Iris pigment epithelial cell (primary cell): ENCODE data around the gene ALKBH4.
"Not testable (repeated sequence)": the region's sequence is repeated elsewhere in the genome, so short reads cannot be mapped to it uniquely, and the experiment has no call there.

Experiments used
- DNase-seq: peaks from one replicate; pipeline ENCODE4 v3.0.0-alpha.2; 2011; ENCODE audit warnings: low read depth

ALKBH4 gene

DNA sequence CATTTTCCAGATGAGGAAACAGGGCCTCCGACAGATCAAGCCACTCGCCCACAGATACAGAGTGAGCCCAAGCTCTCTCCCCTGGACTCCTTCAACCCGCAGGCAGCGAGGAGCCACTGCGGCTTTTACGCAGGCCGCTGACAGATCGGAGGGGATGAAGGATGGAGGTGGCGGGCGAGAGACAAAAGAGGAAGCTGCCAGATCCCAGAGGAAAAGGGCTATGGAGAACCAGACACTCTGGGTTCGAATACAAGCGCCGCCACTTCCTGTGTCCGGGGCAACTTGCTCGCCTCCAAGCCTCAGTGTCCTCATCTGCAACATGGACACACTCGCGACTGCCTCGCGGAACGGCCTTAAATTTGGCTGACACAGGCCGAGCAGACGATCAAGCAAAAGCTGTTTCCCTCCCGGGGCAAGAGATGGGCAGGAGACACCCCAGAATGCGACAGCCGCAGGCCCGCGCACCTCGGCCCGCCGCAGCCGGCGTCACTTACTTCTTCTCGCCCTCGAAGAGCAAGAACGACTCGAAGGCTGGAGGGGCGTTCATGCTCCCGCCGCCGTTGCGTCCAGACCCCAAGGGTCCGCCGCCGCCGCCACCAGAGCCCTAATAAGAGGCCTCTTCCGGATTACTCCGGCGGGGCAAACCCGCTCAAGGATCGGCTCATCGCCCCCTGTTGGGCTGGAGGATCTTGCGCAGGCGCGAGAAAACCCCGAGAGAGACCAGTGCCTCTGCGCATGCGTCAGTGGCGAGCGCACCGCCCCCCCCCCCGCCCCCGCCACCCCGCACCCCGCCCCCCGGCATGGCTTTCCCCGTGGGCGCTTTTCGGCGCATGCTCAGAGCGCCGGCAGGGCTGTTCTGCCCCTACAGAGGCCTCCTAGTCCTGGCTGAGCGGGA lies 13.9 kb upstream of the ALKBH4 start, which contains the start of gene POLR2J:
POLR2J (minus strand) TSS at position 609 of the 895 bp plus-strand sequence; CDS start at position 547, 62 bp downstream.
- peak; percentile 61 for DNase-seq

GRCh38 chr7:102474736-102475435 lies 10.2 kb upstream of the ALKBH4 start:
- DNase-seq, result not testable (repeated sequence)

- not testable (repeated sequence) for DNase-seq
These were observed 9.5 kb upstream of the ALKBH4 start for GRCh38 chr7:102474116-102474515.

- no peak for DNase-seq
These were observed 8.8 kb upstream of the ALKBH4 start for GRCh38 chr7:102473271-102473991.

DNA sequence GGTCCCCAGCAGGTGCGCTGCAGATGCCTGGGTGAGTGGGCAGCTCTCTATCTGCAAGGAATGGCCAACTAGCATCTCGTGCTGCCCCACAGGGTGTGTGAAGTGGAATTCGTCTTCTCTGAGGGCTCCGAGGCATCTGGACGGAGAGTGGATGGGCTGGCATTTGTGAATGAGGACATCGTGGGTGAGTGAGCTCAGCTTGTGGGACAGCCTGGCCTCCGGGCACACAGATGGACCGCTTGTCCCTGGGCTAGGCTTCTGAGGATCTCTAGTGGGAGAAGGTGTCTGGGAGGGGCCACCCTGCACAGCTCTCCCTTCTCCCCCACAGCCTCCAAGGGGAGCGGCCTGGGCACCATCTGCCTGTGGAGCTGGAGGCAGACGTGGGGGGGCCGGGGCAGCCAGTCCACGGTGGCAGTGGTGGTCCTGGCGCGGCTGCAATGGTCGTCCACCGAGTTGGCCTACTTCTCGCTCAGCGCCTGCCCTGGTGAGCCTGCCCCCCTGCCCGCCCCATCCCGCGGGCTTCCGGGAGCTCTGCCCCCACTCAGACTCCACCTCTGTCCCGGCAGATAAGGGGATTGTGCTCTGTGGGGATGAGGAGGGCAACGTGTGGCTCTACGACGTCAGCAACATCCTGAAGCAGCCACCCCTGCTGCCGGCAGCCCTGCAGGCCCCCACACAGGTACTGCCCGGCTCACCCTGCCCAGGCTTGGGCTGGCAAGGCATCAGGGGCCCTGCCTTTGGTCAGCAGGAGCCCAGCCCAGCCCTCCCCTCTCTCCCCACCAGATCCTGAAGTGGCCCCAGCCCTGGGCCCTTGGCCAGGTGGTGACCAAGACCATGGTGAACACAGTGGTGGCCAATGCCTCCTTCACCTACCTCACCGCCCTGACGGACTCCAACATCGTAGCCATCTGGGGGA lies 7.7 kb upstream of the ALKBH4 start:
- no peak for DNase-seq

- DNase-seq, result no peak
These were observed 7.1 kb upstream of the ALKBH4 start for GRCh38 chr7:102471791-102472125.

- no peak for DNase-seq
These were observed 5.5 kb upstream of the ALKBH4 start for GRCh38 chr7:102469972-102470825.

DNA sequence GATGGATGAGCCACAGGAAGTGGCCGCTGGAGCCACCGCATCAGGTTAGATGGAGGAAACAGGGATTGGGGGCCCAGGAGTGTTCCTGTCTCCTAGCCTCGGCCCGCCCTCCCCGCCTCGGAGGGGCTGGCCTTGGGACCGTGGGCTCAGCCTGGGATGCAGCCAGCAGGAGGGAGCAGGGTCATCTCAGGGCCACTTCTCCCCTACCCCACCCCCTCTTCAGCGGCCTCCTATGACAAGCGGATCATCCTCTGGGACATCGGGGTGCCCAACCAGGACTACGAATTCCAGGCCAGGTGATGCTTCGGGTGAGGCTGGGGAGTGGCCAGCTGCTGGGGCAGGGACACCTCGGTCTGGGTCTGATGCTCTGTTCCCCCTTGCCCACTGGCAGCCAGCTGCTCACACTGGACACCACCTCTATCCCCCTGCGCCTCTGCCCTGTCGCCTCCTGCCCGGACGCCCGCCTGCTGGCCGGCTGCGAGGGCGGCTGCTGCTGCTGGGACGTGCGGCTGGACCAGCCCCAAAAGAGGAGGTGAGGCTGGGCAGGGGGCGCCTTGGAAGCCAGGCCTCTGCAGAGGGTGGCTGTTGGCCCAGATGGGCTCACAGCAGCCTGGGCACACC lies 4.8 kb upstream of the ALKBH4 start:
- DNase-seq, result no peak

DNA sequence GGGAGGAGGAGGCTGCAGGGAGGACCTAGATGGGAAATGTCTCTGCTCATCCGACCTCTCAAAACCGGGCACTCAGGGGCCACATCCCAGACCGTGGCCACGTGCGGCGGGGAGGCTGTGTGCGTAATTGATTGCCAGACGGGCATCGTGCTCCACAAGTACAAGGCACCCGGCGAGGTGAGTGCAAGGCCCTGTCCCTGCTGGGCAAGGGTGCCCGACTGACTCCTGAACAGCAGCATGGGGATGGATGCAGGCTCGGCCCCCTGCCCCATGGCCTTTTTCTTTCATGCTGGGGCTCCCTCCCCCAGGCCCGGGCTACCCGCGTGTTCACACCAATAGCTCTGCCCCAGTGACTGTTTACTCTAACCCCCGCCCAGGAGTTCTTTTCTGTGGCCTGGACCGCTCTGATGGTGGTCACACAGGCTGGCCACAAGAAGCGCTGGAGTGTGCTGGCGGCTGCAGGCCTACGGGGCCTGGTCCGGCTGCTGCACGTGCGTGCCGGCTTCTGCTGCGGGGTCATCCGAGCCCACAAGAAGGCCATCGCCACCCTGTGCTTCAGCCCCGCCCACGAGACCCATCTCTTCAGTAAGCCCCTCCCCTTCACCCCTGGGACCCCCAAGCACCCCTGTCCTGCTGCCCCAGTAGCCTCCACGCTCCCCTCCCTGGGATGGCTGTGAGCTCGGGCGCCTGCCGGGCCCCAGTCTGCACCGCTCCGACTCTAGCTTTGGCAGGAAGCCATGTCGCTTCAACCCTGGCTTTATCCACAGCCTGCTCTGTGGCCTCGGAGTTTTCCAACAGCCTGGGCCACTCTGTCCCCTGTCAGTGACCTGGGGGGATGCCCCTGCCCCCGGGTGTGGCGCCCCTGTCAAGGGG lies 4.1 kb upstream of the ALKBH4 start:
- DNase-seq, result no peak

DNA sequence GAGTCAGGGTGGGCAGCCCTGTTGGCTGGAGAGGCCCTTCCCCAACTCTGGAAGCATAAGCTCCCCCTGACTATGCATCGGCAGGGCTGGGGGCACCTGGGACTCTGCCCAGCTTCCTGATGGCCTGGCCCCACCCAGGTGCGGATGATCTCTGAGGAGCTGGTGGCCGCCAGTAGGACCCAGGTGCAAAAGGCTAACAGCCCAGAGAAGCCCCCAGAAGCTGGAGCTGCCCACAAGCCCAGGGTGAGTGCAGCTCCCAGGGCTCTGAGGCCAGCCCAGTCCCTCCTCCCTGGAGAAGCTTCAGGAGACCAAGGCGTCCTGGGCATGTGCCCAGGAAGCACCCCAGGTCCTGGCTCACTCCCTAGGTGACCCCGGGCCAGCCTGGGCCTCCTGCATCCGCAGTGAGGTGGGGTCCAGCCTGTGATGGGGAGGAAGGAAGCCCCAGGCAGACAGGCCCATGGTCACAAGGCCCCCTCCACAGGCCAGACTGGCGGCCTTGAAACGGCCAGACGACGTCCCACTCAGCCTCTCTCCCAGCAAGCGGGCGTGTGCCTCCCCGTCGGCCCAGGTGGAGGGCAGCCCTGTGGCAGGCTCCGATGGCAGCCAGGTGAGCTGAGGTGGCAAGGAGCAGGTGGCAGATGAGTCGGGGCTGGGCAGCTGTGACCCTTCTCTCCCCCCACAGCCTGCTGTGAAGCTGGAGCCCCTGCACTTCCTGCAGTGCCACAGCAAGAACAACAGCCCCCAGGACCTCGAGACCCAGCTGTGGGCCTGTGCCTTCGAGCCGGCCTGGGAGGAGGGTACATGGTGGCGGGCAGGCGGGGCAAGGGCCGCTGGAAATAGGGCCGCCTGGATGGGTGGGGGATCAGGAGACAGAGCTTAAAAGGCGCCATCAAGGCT lies 3.2 kb upstream of the ALKBH4 start:
- DNase-seq, result no peak

- no peak for DNase-seq
These were observed 1.4 kb upstream of the ALKBH4 start for GRCh38 chr7:102466097-102466496.

DNA sequence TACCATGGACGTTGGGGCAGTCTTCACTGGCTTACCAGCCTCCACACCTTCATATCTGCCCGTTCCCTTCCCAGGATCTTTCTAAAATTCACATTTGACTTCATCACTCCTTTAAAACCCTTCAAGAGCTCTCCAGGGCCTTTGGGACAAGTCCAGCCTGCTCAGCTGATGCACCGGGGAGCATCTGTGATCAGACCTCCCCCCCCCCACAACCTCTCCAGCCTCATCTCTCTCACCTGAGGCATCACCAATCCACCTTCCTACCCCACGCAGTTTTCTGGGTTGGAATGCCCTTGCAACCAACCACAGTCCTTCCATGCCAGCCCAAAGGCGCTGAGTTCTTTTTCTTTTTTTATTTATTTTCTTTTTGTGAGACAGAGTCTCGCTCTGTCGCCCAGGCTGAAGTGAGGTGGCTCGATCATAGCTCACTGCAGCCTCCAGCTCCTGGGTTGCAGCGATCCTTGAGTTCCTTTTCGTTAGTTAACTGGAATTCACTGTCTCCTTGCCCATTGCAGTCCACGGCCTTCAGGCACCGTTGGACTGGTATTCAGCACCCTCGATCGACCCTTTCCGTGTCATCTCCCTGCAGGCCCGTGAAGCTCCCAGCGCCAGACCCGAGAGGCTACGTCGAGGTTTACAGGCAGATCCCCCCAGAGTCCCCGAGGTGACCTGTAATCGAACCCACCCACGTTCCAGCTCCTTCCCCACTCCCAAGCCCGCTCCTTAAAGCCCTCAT lies 654 bp downstream of the ALKBH4 start:
- DNase-seq, result peak; percentile 14

GRCh38 chr7:102460467-102460866 lies 4.2 kb downstream of the ALKBH4 start:
- DNase-seq, result no peak

- DNase-seq, result no peak
These were observed 5.3 kb downstream of the ALKBH4 start for GRCh38 chr7:102459221-102459844.

DNA sequence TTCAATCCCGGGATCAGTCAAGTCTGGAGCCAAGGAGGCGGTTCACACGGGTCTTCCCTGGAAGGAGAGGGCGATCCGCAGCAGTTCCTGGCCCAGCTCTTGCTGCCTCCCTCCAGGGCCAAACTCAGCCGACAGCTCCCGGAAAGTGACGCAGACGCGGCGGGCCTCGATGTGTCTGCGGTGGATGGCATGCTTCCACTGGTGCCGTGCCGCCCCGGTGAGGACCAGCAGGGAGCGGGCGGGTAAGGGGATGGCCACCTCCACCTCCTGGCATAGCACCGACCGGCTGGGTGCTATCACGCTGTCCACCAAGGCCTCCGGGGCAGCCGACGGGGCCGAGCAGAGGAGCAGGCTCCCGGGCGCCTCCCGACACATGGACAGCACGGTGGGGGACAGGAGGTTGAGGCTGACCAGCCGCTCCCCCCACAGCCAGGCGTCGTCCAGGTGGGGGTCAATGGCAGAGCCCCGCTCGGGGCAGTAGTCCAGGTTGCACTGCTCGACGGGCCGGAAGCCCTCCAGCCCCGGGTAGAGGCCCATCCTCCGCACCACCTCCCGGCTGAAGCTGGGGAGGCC lies 7.2 kb downstream of the ALKBH4 start:
- DNase-seq, result no peak

GRCh38 chr7:102456327-102456726 lies 8.3 kb downstream of the ALKBH4 start:
- DNase-seq, result peak; percentile 67

DNA sequence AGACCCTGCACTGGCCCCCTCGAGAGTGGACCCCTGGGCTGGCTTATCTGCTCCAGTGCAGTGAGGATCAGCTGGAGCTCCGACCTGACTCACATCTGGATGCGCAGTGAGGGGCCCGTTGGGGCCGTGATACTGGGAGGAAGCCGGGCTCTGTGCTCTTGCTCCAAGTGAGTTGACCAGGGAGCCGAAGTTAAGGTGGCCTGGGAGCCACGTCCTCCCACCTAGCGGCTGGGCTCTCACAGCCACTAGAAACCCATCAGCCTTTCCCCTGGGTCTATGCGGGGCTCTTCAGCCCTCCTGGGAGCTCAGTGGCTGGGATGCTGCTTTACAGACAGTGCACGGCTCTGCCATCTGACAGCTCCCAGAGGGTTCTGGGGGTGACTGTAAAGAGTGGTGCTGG lies 9.1 kb downstream of the ALKBH4 start:
- DNase-seq, result no peak
